Skeletal muscle tissue (tissue), 4 donors: ENCODE data around the gene PML. TPM values are rescaled to one million over a fixed set of nuclear protein-coding genes. Genes with fewer than 3 reads are reported as not detected.
"Not testable (repeated sequence)": the region's sequence is repeated elsewhere in the genome, so short reads cannot be mapped to it uniquely, and the experiment has no call there.

Source experiments
- H3K27ac ChIP-seq: one replicate; pipeline ENCODE4 v1.7.0; 2013; ENCODE audit warnings: mild to moderate bottlenecking, low read depth, low read length, inconsistent platforms
- H3K27me3 ChIP-seq, 3 donors: one replicate each; pipeline ENCODE4 v1.7.0; 2013; ENCODE audit warnings: low read length in 3 of 3; ENCODE audit not compliant: control insufficient read depth in 3 of 3, insufficient read depth in 3 of 3
- H3K36me3 ChIP-seq, 3 donors: one replicate each; pipeline ENCODE4 v1.7.0; 2013; ENCODE audit warnings: low read length in 3 of 3; ENCODE audit not compliant: control insufficient read depth in 3 of 3, insufficient read depth in 3 of 3
- H3K4me1 ChIP-seq, 3 donors: one replicate each; pipeline ENCODE4 v1.7.0; 2013; ENCODE audit warnings: low read length in 3 of 3, mild to moderate bottlenecking in 3 of 3; ENCODE audit not compliant: control insufficient read depth in 3 of 3, insufficient read depth in 3 of 3
- H3K4me3 ChIP-seq, 3 donors: one replicate each; pipeline ENCODE4 v1.7.0; 2013; ENCODE audit warnings: low read length in 3 of 3
- H3K9ac ChIP-seq, 3 donors: one replicate each; pipeline ENCODE4 v1.7.0; 2013; ENCODE audit warnings: low read length in 3 of 3, mild to moderate bottlenecking in 3 of 3, moderate library complexity in 2 of 3, low read depth in 1 of 3
- H3K9me3 ChIP-seq, 3 donors: one replicate each; pipeline ENCODE4 v1.7.0; 2013; ENCODE audit warnings: low read length in 3 of 3; ENCODE audit not compliant: control insufficient read depth in 3 of 3
- total RNA-seq: library from RNA; depleted of rRNA; stranded (reverse); fragments of >200 nt; gene quantifications from one replicate; pipeline ENCODE4 v1.2.3, GENCODE V29; 2014
- donor health status: Osteomylitis.

The PML gene
- total RNA-seq, 1 donor from 2014 or later: 14.1 TPM

GRCh38 chr15:74053517-74053916 lies 59.0 kb downstream of the PML start:
- no peaks in the 10 kb centered on the region for H3K27me3 ChIP-seq
- H3K9me3 ChIP-seq: no peaks in the 10 kb centered on the region
- H3K36me3 ChIP-seq: no peaks in the 10 kb centered on the region
- no peak overlapping the region for H3K4me3 ChIP-seq
- H3K4me1 ChIP-seq: peaks cover 28 to 31% (median 30%) of the 10 kb centered on the region in 3 donors
- H3K27ac ChIP-seq: no peak overlapping the region
- no peak overlapping the region for H3K9ac ChIP-seq

GRCh38 chr15:74053941-74054529 lies 59.5 kb downstream of the PML start:
- Histone ChIP-seq H3K27ac (no peak overlapping the region), H3K36me3 (no peaks in the 10 kb centered on the region), H3K9me3 (no peaks in the 10 kb centered on the region), H3K4me3 (peak overlapping the region in 2 of 3 donors; percentile 54 to 58), H3K27me3 (no peaks in the 10 kb centered on the region), H3K4me1 (peaks cover 28 to 31% (median 30%) of the 10 kb centered on the region in 3 donors), H3K9ac (no peak overlapping the region)

GRCh38 chr15:74055804-74056203 lies 61.3 kb downstream of the PML start:
- Histone ChIP-seq H3K9me3 (no peaks in the 10 kb centered on the region), H3K4me1 (peaks cover 20% of the 10 kb centered on the region in 3 donors), H3K27me3 (no peaks in the 10 kb centered on the region), H3K36me3 (no peaks in the 10 kb centered on the region), H3K27ac (no peak overlapping the region), H3K9ac (no peak overlapping the region), H3K4me3 (no peak overlapping the region)

- not testable (repeated sequence) for H3K4me3 ChIP-seq, H3K27ac ChIP-seq, H3K9ac ChIP-seq, H3K9me3 ChIP-seq, H3K27me3 ChIP-seq, H3K36me3 ChIP-seq
- peaks cover 16 to 18% (median 17%) of the 10 kb centered on the region in 3 donors for H3K4me1 ChIP-seq
Observed at GRCh38 chr15:74056330-74056729, 61.8 kb downstream of the PML start.

GRCh38 chr15:74059050-74059833 lies 64.7 kb downstream of the PML start:
- not testable (repeated sequence) for H3K27me3 ChIP-seq, H3K4me1 ChIP-seq, H3K27ac ChIP-seq, H3K36me3 ChIP-seq, H3K4me3 ChIP-seq, H3K9ac ChIP-seq, H3K9me3 ChIP-seq

GRCh38 chr15:74060251-74060650 lies 65.7 kb downstream of the PML start:
- Histone ChIP-seq H3K36me3 (no peaks in the 10 kb centered on the region), H3K9me3 (no peaks in the 10 kb centered on the region), H3K4me1 (no peaks in the 10 kb centered on the region), H3K27ac (no peak overlapping the region), H3K9ac (no peak overlapping the region), H3K4me3 (no peak overlapping the region), H3K27me3 (peaks cover 0 to 4% (median 0%) of the 10 kb centered on the region in 3 donors)

- Histone ChIP-seq H3K27me3 (peaks cover 0 to 4% (median 0%) of the 10 kb centered on the region in 3 donors), H3K4me3 (no peak overlapping the region), H3K9ac (no peak overlapping the region), H3K9me3 (no peaks in the 10 kb centered on the region), H3K36me3 (no peaks in the 10 kb centered on the region), H3K4me1 (no peaks in the 10 kb centered on the region), H3K27ac (no peak overlapping the region)
Observed at GRCh38 chr15:74062236-74062635, 67.7 kb downstream of the PML start.

GRCh38 chr15:74062671-74063070 lies 68.2 kb downstream of the PML start:
- Histone ChIP-seq H3K27ac (no peak overlapping the region), H3K36me3 (no peaks in the 10 kb centered on the region), H3K4me1 (no peaks in the 10 kb centered on the region), H3K9ac (no peak overlapping the region), H3K27me3 (peaks cover 0 to 4% (median 0%) of the 10 kb centered on the region in 3 donors), H3K9me3 (no peaks in the 10 kb centered on the region), H3K4me3 (no peak overlapping the region)

GRCh38 chr15:74063425-74064146 lies 69.1 kb downstream of the PML start:
- not testable (repeated sequence) for H3K4me1 ChIP-seq, H3K27me3 ChIP-seq, H3K9ac ChIP-seq, H3K9me3 ChIP-seq, H3K27ac ChIP-seq, H3K36me3 ChIP-seq, H3K4me3 ChIP-seq

- H3K9ac ChIP-seq, H3K27ac ChIP-seq, H3K9me3 ChIP-seq, H3K36me3 ChIP-seq, H3K27me3 ChIP-seq, H3K4me3 ChIP-seq, H3K4me1 ChIP-seq: not testable (repeated sequence)
Observed at GRCh38 chr15:74064183-74064582, 69.7 kb downstream of the PML start.
